Liver (tissue), 3 donors: ENCODE data around the gene SIK3.

Experiments
- CTCF ChIP-seq: fragments of 150-350 bp; IDR thresholded peaks from 2 replicates; pipeline ENCODE4 v1.5.1; 2017; ENCODE audit warnings: improper control_type of control experiment, low read depth, low read length; ENCODE audit not compliant: missing input control
- EGR1 ChIP-seq, 2 donors: IDR thresholded peaks; 2 replicates each; pipeline ENCODE4 v1.6.1; 2016 to 2018; ENCODE audit warnings: antibody characterized with exemption in 2 of 2, low read depth in 2 of 2
- FOXA1 ChIP-seq: IDR thresholded peaks from 2 replicates; pipeline ENCODE4 v1.6.1; 2016; ENCODE audit warnings: antibody characterized with exemption
- GABPA ChIP-seq, 2 donors: IDR thresholded peaks in 1 of 2; conservative IDR thresholded peaks in 1 of 2; 2 replicates each; pipeline ENCODE4 v1.6.1; 2016; ENCODE audit warnings: antibody characterized with exemption in 2 of 2, mild to moderate bottlenecking in 1 of 2, moderate library complexity in 1 of 2
- JUND ChIP-seq, 2 donors: IDR thresholded peaks; 2 replicates each; pipeline ENCODE4 v1.6.1; 2016; ENCODE audit warnings: antibody characterized with exemption in 2 of 2
- MAX ChIP-seq: IDR thresholded peaks from 2 replicates; pipeline ENCODE4 v1.6.1; 2016; ENCODE audit warnings: antibody characterized with exemption
- RAD21 ChIP-seq, 2 donors: IDR thresholded peaks; 2 replicates each; pipeline ENCODE4 v1.6.1; 2016; ENCODE audit warnings: antibody characterized with exemption in 2 of 2, mild to moderate bottlenecking in 2 of 2
- REST ChIP-seq: IDR thresholded peaks from 2 replicates; pipeline ENCODE4 v1.6.1; 2016; ENCODE audit warnings: antibody characterized with exemption, mild to moderate bottlenecking
- RXRA ChIP-seq, 2 donors: IDR thresholded peaks; 2 replicates each; pipeline ENCODE4 v1.6.1; 2017 to 2018; ENCODE audit warnings: antibody characterized with exemption in 2 of 2, mild to moderate bottlenecking in 1 of 2
- TAF1 ChIP-seq: conservative IDR thresholded peaks from 2 replicates; pipeline ENCODE4 v1.6.1; 2016; ENCODE audit warnings: antibody characterized with exemption, mild to moderate bottlenecking
- YY1 ChIP-seq: IDR thresholded peaks from 2 replicates; pipeline ENCODE4 v1.6.1; 2016; ENCODE audit warnings: antibody characterized with exemption, mild to moderate bottlenecking
- ZBTB33 ChIP-seq: IDR thresholded peaks from 2 replicates; pipeline ENCODE4 v1.6.1; 2016; ENCODE audit warnings: antibody characterized with exemption
- donor health status: healthy.
- donor health status: healthy.

- TF ChIP-seq CTCF = no peak
- no peak for TF ChIP-seq RXRA (IDR thresholded peaks at IDR 0.05)
- TF ChIP-seq GABPA (IDR thresholded peaks at IDR 0.05 in 1 of 2, conservative IDR thresholded peaks at IDR 0.05 in 1 of 2) = no peak
- no peak for TF ChIP-seq REST
- TF ChIP-seq TAF1 = no peak
- TF ChIP-seq RAD21 (IDR thresholded peaks at IDR 0.05) = no peak
- TF ChIP-seq MAX = no peak
- no peak for TF ChIP-seq EGR1 (IDR thresholded peaks at IDR 0.05; ENCODE audit: low read depth in 2 of 2)
- no peak for TF ChIP-seq JUND (IDR thresholded peaks at IDR 0.05)
- TF ChIP-seq YY1 = no peak
- no peak for TF ChIP-seq FOXA1
- no peak for TF ChIP-seq ZBTB33
Observed at GRCh38 chr11:117068303-117068860, 29.8 kb downstream of the SIK3 start.
